GDM1 (cell line): ENCODE results near the gene DISC1.
A peak's percentile ranks its signal among the peaks of the same experiment; 100 is the strongest.
"Not testable (repeated sequence)": the region's sequence is repeated elsewhere in the genome, so short reads cannot be mapped to it uniquely, and the experiment has no call there.

ENCODE experiments used
- DNase-seq: peaks from one replicate; lab custom pipeline; 2025; lab: John Stamatoyannopoulos, UW

The DISC1 gene

GRCh38 chr1:231636157-231636556 lies 9.6 kb downstream of the DISC1 start:
- no peak for DNase-seq

GRCh38 chr1:231636922-231637321 lies 10.3 kb downstream of the DISC1 start:
- not testable (repeated sequence) for DNase-seq

GRCh38 chr1:231638647-231639046 lies 12.1 kb downstream of the DISC1 start:
- DNase-seq = no peak

- DNase-seq = no peak
These were observed 13.2 kb downstream of the DISC1 start for GRCh38 chr1:231639819-231640218.

GRCh38 chr1:231641444-231641843 lies 14.9 kb downstream of the DISC1 start:
- DNase-seq = not testable (repeated sequence)

GRCh38 chr1:231642061-231642460 lies 15.5 kb downstream of the DISC1 start:
- DNase-seq = not testable (repeated sequence)

- DNase-seq = no peak
These were observed 16.0 kb downstream of the DISC1 start for GRCh38 chr1:231642618-231643017.

GRCh38 chr1:231643071-231643934 lies 16.7 kb downstream of the DISC1 start:
- no peak for DNase-seq

- no peak for DNase-seq
These were observed 17.3 kb downstream of the DISC1 start for GRCh38 chr1:231643935-231644237.

GRCh38 chr1:231645634-231646033 lies 19.0 kb downstream of the DISC1 start:
- not testable (repeated sequence) for DNase-seq

- DNase-seq = not testable (repeated sequence)
These were observed 19.6 kb downstream of the DISC1 start for GRCh38 chr1:231646165-231646564.

GRCh38 chr1:231651621-231652260 lies 25.2 kb downstream of the DISC1 start:
- not testable (repeated sequence) for DNase-seq

GRCh38 chr1:231653632-231654031 lies 27.0 kb downstream of the DISC1 start:
- DNase-seq = peak; percentile 24

GRCh38 chr1:231656741-231657140 lies 30.2 kb downstream of the DISC1 start:
- DNase-seq = no peak

GRCh38 chr1:231658223-231658622 lies 31.6 kb downstream of the DISC1 start:
- not testable (repeated sequence) for DNase-seq

GRCh38 chr1:231660198-231660597 lies 33.6 kb downstream of the DISC1 start:
- no peak for DNase-seq

GRCh38 chr1:231663211-231663792 lies 36.7 kb downstream of the DISC1 start:
- no peak for DNase-seq

- DNase-seq = no peak
These were observed 38.5 kb downstream of the DISC1 start for GRCh38 chr1:231665101-231665500.

- DNase-seq = no peak
These were observed 39.1 kb downstream of the DISC1 start for GRCh38 chr1:231665726-231666125.

GRCh38 chr1:231666220-231666936 lies 39.8 kb downstream of the DISC1 start:
- DNase-seq = no peak

GRCh38 chr1:231666937-231667608 lies 40.5 kb downstream of the DISC1 start:
- DNase-seq = no peak
